Esophagus muscularis mucosa (tissue), 4 donors: Measurements from ENCODE around the gene SLC38A8. TPM values are rescaled to one million over a fixed set of nuclear protein-coding genes. Genes with fewer than 3 reads are reported as not detected.

Source experiments
- DNase-seq: peaks from one replicate; pipeline ENCODE4 v3.0.0-alpha.2; 2017; ENCODE audit errors: extremely low spot score
- H3K27ac ChIP-seq, 4 donors: fragments of 200-600 bp; sonication (generic); replicated peaks in 1 of 4; 1 replicate in 3 of 4; 2 replicates in 1 of 4; pipeline ENCODE4 v1.5.1; 2016 to 2019; ENCODE audit warnings: mild to moderate bottlenecking in 1 of 4
- H3K27me3 ChIP-seq, 4 donors: fragments of 200-600 bp; sonication (generic); one replicate each; pipeline versions ENCODE4 v1.5.1 to v1.6.0; 2016 to 2019
- H3K36me3 ChIP-seq, 4 donors: fragments of 200-600 bp; sonication (generic); one replicate each; pipeline ENCODE4 v1.5.1; 2016 to 2019
- H3K4me1 ChIP-seq, 4 donors: fragments of 200-600 bp; sonication (generic); one replicate each; pipeline ENCODE4 v1.5.1; 2016 to 2019
- H3K4me3 ChIP-seq, 4 donors: fragments of 200-600 bp; sonication (generic); 1 replicate in 2 of 4; 2 replicates in 2 of 4; pipeline ENCODE4 v1.5.1; 2016 to 2019; ENCODE audit warnings: mild to moderate bottlenecking in 4 of 4, moderate library complexity in 1 of 4
- H3K9me3 ChIP-seq, 4 donors: fragments of 200-600 bp; sonication (generic); 1 replicate in 3 of 4; 2 replicates in 1 of 4; pipeline ENCODE4 v1.5.1; 2016 to 2019
- EP300 ChIP-seq: sonication (generic); formaldehyde crosslinking; IDR thresholded peaks from one replicate; pipeline ENCODE4 v1.6.1; 2017; ENCODE audit warnings: antibody characterized with exemption
- POLR2A ChIP-seq: fragments of 450-650 bp; IDR thresholded peaks from one replicate; pipeline ENCODE4 v1.6.1; 2017; ENCODE audit warnings: antibody characterized with exemption, moderate library complexity, mild to moderate bottlenecking, low read depth
- POLR2AphosphoS5 ChIP-seq, 2 donors: sonication (generic); formaldehyde crosslinking; IDR thresholded peaks; one replicate each; pipeline ENCODE4 v1.6.1; 2017; ENCODE audit warnings: antibody characterized with exemption in 2 of 2
- WGBS: methylation state at CpG from one replicate; pipeline ENCODE4 v1.1.5; 2018; 5-methylcytosine and 5-hydroxymethylcytosine counted together
- intact Hi-C: fragments of 100-400 bp; cut with DNase I; formaldehyde crosslinking; loops from one replicate; pipeline ENCODE4 v1.15.1; 2023
- total RNA-seq, 4 donors: library from RNA; depleted of rRNA; stranded (reverse); fragments of >200 nt; gene quantifications; one replicate each; pipeline versions ENCODE4 v1.1.0 to v1.2.1, GENCODE V29; 2016
- TF ChIP-seq, protein P1 (sequence below), 3 experiments: fragments of 200-600 bp in 2 of 3; fragments of 450-650 bp in 1 of 3; sonication (generic) in 2 of 3; IDR thresholded peaks; one replicate each; pipeline ENCODE4 v1.5.1; 2017 to 2019; ENCODE audit warnings: antibody characterized with exemption in 3 of 3, mild to moderate bottlenecking in 2 of 3, moderate library complexity in 1 of 3

SLC38A8 gene
- total RNA-seq, 4 donors from 2014 or later: not detected

DNA sequence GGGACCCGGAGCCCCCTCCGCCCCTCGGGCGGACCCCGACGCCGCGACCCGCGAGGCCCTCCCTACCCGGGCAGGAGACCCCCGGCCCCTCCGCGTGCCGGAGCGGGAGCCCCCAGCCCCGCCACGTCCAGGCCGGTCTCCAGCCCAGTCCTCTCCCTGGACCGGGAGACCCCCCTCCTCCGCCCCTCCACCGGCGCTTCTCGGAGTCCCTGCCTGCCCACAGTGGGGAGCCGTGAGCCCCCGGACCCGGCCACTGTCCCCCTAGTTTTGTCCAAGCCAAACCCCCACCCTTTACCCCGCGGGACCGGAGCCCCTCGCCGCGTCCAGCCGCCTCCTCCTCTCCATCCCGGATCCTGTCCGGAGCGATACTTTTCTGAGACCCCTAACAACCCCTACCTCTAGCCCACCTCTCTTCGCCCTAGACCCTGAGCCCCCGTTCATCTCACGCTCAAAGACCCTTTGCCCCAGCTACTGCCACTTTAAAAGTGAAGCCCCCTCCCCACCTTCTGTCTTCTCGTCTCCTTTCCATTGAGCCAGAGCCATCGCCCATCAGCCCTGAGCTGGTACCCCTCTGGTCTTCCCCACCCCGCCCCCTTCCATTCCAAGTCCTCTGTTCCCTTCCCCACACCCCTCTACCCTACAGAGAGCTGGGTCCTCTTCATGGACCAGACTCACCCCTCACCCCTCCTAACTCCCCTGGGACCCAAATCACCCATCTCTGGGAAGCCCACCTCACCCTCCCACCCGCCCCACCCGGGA lies 73.5 kb downstream of the SLC38A8 start:
- peaks cover 0 to 24% (median 0%) of the 10 kb centered on the region in 4 donors for H3K27me3 ChIP-seq
- H3K27ac ChIP-seq: no peak overlapping the region
- no peaks in the 10 kb centered on the region for H3K9me3 ChIP-seq
- intact Hi-C loops: loop anchor here (2.0 to 5.0 kb wide), 2 partner anchors 94 to 518 kb away; no protein-coding TSS in a partner anchor
- H3K4me1 ChIP-seq: peaks cover 0 to 14% (median 10%) of the 10 kb centered on the region in 4 donors
- peak overlapping the region in 2 of 4 donors; percentile 22 to 56 for H3K4me3 ChIP-seq
- 10% methylated on average over 40 of the region's 45 CpGs for WGBS
- TF ChIP-seq POLR2A: no peak
- TF ChIP-seq EP300: no peak
- no peak for TF ChIP-seq POLR2AphosphoS5 (IDR thresholded peaks at IDR 0.05)
- TF ChIP-seq, protein P1, sequence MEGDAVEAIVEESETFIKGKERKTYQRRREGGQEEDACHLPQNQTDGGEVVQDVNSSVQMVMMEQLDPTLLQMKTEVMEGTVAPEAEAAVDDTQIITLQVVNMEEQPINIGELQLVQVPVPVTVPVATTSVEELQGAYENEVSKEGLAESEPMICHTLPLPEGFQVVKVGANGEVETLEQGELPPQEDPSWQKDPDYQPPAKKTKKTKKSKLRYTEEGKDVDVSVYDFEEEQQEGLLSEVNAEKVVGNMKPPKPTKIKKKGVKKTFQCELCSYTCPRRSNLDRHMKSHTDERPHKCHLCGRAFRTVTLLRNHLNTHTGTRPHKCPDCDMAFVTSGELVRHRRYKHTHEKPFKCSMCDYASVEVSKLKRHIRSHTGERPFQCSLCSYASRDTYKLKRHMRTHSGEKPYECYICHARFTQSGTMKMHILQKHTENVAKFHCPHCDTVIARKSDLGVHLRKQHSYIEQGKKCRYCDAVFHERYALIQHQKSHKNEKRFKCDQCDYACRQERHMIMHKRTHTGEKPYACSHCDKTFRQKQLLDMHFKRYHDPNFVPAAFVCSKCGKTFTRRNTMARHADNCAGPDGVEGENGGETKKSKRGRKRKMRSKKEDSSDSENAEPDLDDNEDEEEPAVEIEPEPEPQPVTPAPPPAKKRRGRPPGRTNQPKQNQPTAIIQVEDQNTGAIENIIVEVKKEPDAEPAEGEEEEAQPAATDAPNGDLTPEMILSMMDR (IDR thresholded peaks at IDR 0.05): no peak
- DNase-seq: no peak
- peaks cover 1 to 25% (median 21%) of the 10 kb centered on the region in 4 donors for H3K36me3 ChIP-seq

DNA sequence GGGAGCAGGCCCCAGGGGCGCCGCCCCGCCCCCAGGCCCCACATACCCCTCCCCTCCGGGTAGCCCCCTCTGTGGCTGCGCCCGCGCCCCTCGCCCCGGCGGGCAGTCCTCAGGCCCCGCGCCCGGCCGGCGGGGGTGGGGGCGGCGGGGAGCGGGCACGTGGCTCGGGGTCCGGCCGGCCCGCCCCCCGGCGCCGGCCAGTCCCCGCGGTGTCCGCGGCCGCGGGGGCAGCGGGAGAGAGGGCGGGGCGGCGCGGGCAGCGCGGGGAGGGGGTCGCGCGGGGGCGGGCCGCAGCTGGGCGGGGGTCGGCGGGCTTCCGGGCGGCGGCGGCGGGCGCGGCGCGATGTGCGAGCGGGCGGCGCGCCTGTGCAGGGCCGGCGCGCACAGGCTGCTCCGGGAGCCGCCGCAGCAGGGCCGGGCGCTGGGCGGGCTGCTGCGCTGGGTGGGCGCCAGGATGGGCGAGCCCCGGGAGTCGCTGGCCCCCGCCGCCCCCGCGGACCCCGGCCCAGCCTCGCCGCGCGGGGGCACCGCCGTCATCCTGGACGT lies 74.2 kb downstream of the SLC38A8 start:
- H3K27ac ChIP-seq: no peak overlapping the region
- peaks cover 0 to 24% (median 0%) of the 10 kb centered on the region in 4 donors for H3K27me3 ChIP-seq
- intact Hi-C loops: loop anchor here (2.0 to 5.0 kb wide), 2 partner anchors 94 to 519 kb away; no protein-coding TSS in a partner anchor
- 2% methylated on average over 10 of the region's 87 CpGs for WGBS
- DNase-seq: no peak
- peaks cover 0 to 14% (median 10%) of the 10 kb centered on the region in 4 donors for H3K4me1 ChIP-seq
- H3K9me3 ChIP-seq: no peaks in the 10 kb centered on the region
- H3K4me3 ChIP-seq: peak overlapping the region; percentile 36 to 56 (median 48)
- peaks cover 8 to 32% (median 25%) of the 10 kb centered on the region in 4 donors for H3K36me3 ChIP-seq
- no peak for TF ChIP-seq POLR2AphosphoS5 (IDR thresholded peaks at IDR 0.05)
- TF ChIP-seq EP300: no peak
- TF ChIP-seq, protein P1 (IDR thresholded peaks at IDR 0.05): no peak
- no peak for TF ChIP-seq POLR2A

DNA sequence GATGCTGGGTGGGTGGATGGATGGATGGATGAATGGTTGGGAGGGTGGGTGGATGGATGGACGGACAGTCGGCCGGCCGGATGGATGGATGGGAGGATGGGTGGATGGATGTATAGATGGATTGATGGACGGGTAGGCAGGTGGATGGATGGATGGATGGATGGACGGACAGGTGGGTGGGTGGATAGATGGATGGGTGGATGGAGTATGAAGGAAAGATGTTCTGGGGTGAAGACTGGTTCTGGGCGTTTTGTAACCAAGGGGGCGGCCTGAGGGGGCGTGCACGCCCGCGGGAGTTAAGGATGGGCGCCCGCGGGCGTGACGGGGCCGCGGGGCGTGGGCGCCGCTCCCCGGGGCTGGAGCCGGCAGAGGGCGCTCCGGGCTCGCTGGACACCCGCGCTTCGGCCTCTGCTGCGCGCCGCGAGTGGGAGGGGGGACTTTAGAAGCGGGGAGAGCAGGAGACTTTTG lies 74.7 kb downstream of the SLC38A8 start, which contains the start of gene NECAB2:
Gene NECAB2, plus strand, starts transcription at position 407 of the 468 bp plus-strand sequence. CDS start 405 bp downstream, outside the sequence.
- intact Hi-C loops: loop anchor here (2.0 to 5.0 kb wide), 2 partner anchors 95 to 519 kb away; no protein-coding TSS in a partner anchor
- Histone ChIP-seq H3K27me3 (peaks cover 0 to 24% (median 0%) of the 10 kb centered on the region in 4 donors), H3K27ac (no peak within 1 kb of the TSS), H3K36me3 (peaks cover 13 to 37% (median 27%) of the 10 kb centered on the region in 4 donors), H3K4me1 (peaks cover 0 to 14% (median 10%) of the 10 kb centered on the region in 4 donors), H3K9me3 (no peaks in the 10 kb centered on the region), H3K4me3 (peak within 1 kb of the TSS; percentile 36 to 56 (median 48))
- WGBS: 18% methylated on average over 21 of the region's 35 CpGs
- no peak for TF ChIP-seq POLR2A
- TF ChIP-seq, protein P1 (IDR thresholded peaks at IDR 0.05): peak; percentile 56 to 76 (median 63)
- DNase-seq: no peak

DNA sequence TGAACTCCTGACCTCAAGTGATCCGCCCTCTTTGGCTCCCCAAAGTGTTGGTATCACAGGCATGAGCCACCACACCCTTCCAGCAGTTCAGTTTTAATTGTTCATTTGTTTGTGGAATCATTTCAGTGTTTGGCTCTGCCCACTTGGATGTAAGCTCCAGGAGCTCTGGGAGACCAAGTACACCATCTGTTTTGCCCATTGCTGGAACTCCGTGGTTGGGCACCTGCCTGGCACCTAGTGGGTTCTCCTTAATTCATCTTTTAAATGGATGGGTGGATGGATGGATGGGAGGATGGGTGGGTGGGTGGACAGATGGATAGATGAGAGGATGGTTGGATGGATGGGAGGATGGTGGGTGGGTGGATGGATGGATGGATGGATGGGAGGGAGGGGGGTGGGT lies 75.5 kb downstream of the SLC38A8 start:
- TF ChIP-seq, protein P1 (IDR thresholded peaks at IDR 0.05): no peak
- no peak for TF ChIP-seq POLR2A
- TF ChIP-seq EP300: no peak
- no peak for TF ChIP-seq POLR2AphosphoS5 (IDR thresholded peaks at IDR 0.05)
- 80% methylated on average over 2 of the region's 2 CpGs for WGBS

More for the DNA sequence above, 75.5 kb downstream of the SLC38A8 start:
- Histone ChIP-seq H3K4me3 (no peak overlapping the region), H3K27me3 (peaks cover 0 to 24% (median 0%) of the 10 kb centered on the region in 4 donors), H3K27ac (no peak overlapping the region), H3K4me1 (peaks cover 0 to 14% (median 10%) of the 10 kb centered on the region in 4 donors), H3K36me3 (peaks cover 21 to 44% (median 35%) of the 10 kb centered on the region in 4 donors), H3K9me3 (no peaks in the 10 kb centered on the region)
- intact Hi-C loops: loop anchor here (5.0 kb wide), 1 partner anchor 520 kb away; no protein-coding TSS in a partner anchor
- DNase-seq: no peak
